Parathyroid adenoma (tissue), 2 donors: Measurements from ENCODE around the gene TMEM114.

Source experiments
- H2AFZ ChIP-seq: fragments of 300-600 bp; sonication (generic); one replicate; pipeline ENCODE4 v1.7.0; 2017; ENCODE audit warnings: antibody characterized with exemption, mild to moderate bottlenecking
- H3K27ac ChIP-seq: fragments of 300-600 bp; sonication (generic); one replicate; pipeline ENCODE4 v1.7.0; 2017
- H3K27me3 ChIP-seq: fragments of 300-600 bp; sonication (generic); one replicate; pipeline ENCODE4 v1.7.0; 2017; ENCODE audit warnings: low read length; ENCODE audit not compliant: control insufficient read depth, insufficient read depth
- H3K36me3 ChIP-seq: fragments of 300-600 bp; sonication (generic); one replicate; pipeline ENCODE4 v1.7.0; 2017; ENCODE audit warnings: low read length; ENCODE audit not compliant: control insufficient read depth, insufficient read depth
- H3K4me1 ChIP-seq: fragments of 300-600 bp; sonication (generic); one replicate; pipeline ENCODE4 v1.7.0; 2017; ENCODE audit warnings: control low read depth
- H3K4me2 ChIP-seq: fragments of 300-600 bp; sonication (generic); one replicate; pipeline ENCODE4 v1.7.0; 2017; ENCODE audit warnings: low read length
- H3K4me3 ChIP-seq: fragments of 300-600 bp; sonication (generic); one replicate; pipeline ENCODE4 v1.7.0; 2017; ENCODE audit warnings: low read depth, low read length
- H3K79me2 ChIP-seq: fragments of 300-600 bp; sonication (generic); one replicate; pipeline ENCODE4 v1.7.0; 2017; ENCODE audit warnings: control low read depth
- H3K9ac ChIP-seq: fragments of 300-600 bp; sonication (generic); one replicate; pipeline ENCODE4 v1.7.0; 2017; ENCODE audit warnings: mild to moderate bottlenecking
- H3K9me3 ChIP-seq: fragments of 300-600 bp; sonication (generic); one replicate; pipeline ENCODE4 v1.7.0; 2017; ENCODE audit warnings: low read length; ENCODE audit not compliant: control insufficient read depth
- CTCF ChIP-seq: fragments of 300-600 bp; sonication (generic); IDR thresholded peaks from one replicate; pipeline ENCODE4 v1.7.0; 2017; ENCODE audit warnings: antibody characterized with exemption, mild to moderate bottlenecking
- donor health status: primary hyperparathyroidism.

TMEM114 gene

DNA sequence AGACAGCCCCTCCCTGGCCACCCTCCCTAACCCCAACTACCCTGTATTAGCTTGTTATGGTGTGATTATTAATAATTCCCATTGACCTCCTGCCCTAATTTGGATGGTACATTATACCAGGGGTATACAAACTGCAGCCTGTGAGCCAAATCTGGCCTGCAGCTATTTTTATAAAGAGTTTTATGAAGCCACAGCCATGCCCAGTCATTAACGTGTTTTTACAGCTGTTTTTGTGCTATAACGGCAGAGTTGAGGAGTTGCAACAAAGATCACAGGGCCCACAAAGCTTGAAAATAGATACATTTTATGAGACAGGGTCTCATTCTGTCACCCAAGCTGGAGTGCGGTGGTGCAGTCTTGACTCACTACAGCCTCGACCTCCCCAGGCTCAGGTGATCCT, 37.1 kb upstream of the TMEM114 start:
- H3K27me3 ChIP-seq: no peaks in the 10 kb centered on the region
- no peak overlapping the region for H3K27ac ChIP-seq
- H3K4me2 ChIP-seq: no peak overlapping the region
- no peak overlapping the region for H2AFZ ChIP-seq
- no peak overlapping the region for H3K9ac ChIP-seq
- TF ChIP-seq CTCF: no peak
- no peak overlapping the region for H3K4me3 ChIP-seq
- peaks cover 12% of the 10 kb centered on the region for H3K79me2 ChIP-seq
- no peaks in the 10 kb centered on the region for H3K4me1 ChIP-seq
- no peaks in the 10 kb centered on the region for H3K9me3 ChIP-seq
- no peaks in the 10 kb centered on the region for H3K36me3 ChIP-seq

GRCh38 chr16:8626946-8627345, 36.6 kb upstream of the TMEM114 start:
- H3K9ac ChIP-seq: no peak overlapping the region
- H3K27ac ChIP-seq: no peak overlapping the region
- no peaks in the 10 kb centered on the region for H3K9me3 ChIP-seq
- TF ChIP-seq CTCF: no peak
- H3K4me3 ChIP-seq: no peak overlapping the region
- H3K4me1 ChIP-seq: no peaks in the 10 kb centered on the region
- no peaks in the 10 kb centered on the region for H3K36me3 ChIP-seq
- H3K4me2 ChIP-seq: no peak overlapping the region
- no peaks in the 10 kb centered on the region for H3K27me3 ChIP-seq
- peaks cover 17% of the 10 kb centered on the region for H3K79me2 ChIP-seq
- no peak overlapping the region for H2AFZ ChIP-seq

DNA sequence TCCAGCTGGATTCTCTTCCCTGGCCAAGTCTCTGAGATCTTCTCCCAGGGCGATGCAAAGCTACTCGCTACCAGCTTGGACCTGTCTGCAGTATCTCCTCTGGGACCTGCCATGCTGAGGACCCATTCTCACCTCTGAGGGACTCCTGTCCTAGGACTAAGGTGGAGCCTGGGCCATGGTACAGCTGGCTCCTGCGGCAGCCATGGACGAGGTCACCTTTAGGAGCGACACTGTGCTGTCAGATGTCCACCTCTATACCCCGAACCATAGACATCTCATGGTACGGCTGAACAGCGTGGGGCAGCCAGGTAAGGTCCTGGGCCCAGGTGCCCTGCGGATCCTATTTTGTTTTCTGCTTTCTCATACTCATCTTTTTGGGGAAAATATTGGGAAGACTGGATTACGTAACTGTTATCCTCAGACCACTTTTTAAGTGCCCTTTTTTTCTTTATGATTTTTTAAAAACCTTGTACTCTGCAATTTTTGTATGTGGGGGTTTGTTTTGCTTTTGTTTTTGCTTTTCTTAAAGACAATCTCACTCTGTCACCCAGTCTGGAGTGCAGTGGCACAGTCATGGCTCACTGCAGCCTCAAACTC, 35.3 kb upstream of the TMEM114 start:
- H3K36me3 ChIP-seq: no peaks in the 10 kb centered on the region
- no peaks in the 10 kb centered on the region for H3K27me3 ChIP-seq
- H3K4me3 ChIP-seq: no peak overlapping the region
- H3K4me1 ChIP-seq: no peaks in the 10 kb centered on the region
- peaks cover 21% of the 10 kb centered on the region for H3K79me2 ChIP-seq
- H3K4me2 ChIP-seq: no peak overlapping the region
- H3K9me3 ChIP-seq: no peaks in the 10 kb centered on the region
- no peak overlapping the region for H3K9ac ChIP-seq
- no peak overlapping the region for H3K27ac ChIP-seq
- no peak overlapping the region for H2AFZ ChIP-seq
- TF ChIP-seq CTCF: no peak

GRCh38 chr16:8623634-8624033, 33.3 kb upstream of the TMEM114 start:
- H2AFZ ChIP-seq: no peak overlapping the region
- no peak overlapping the region for H3K9ac ChIP-seq
- H3K9me3 ChIP-seq: no peaks in the 10 kb centered on the region
- no peaks in the 10 kb centered on the region for H3K27me3 ChIP-seq
- no peaks in the 10 kb centered on the region for H3K36me3 ChIP-seq
- no peaks in the 10 kb centered on the region for H3K4me1 ChIP-seq
- no peak overlapping the region for H3K4me3 ChIP-seq
- H3K27ac ChIP-seq: no peak overlapping the region
- no peak overlapping the region for H3K4me2 ChIP-seq
- H3K79me2 ChIP-seq: peaks cover 20% of the 10 kb centered on the region
- TF ChIP-seq CTCF: no peak

DNA sequence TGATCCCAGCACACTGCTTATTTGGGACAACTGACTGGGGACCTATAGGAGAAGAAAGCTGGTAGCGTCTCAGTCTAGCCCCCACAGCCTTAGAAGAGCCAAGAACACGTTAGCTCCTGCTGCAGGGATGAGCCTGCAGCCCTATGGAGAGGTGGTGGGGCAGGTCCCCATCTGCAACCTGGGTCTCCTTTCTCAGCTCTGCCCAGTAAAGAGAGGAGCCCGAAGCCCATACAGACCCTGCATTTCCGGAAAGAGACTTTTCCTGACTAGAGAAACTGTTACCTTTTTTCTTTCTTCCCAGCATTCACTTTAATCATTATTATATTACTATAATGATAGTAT, 32.0 kb upstream of the TMEM114 start:
- no peaks in the 10 kb centered on the region for H3K4me1 ChIP-seq
- H3K9me3 ChIP-seq: no peaks in the 10 kb centered on the region
- H3K79me2 ChIP-seq: peaks cover 17% of the 10 kb centered on the region
- H2AFZ ChIP-seq: peak overlapping the region; percentile 98
- peak overlapping the region; percentile 93 for H3K4me3 ChIP-seq
- H3K9ac ChIP-seq: peak overlapping the region; percentile 89
- H3K36me3 ChIP-seq: no peaks in the 10 kb centered on the region
- no peaks in the 10 kb centered on the region for H3K27me3 ChIP-seq
- TF ChIP-seq CTCF: no peak
- peak overlapping the region; percentile 78 for H3K4me2 ChIP-seq
- H3K27ac ChIP-seq: no peak overlapping the region
